K562 (cell line): ENCODE results near the gene EIF4E1B. TPM values are rescaled to one million over a fixed set of nuclear protein-coding genes. Genes with fewer than 3 reads are reported as not detected.

Experiments used
- ATAC-seq: fragments of 200-7000 bp; cut with Tn5 transposase; 3 replicates; pipeline ENCODE4 v1.9.1; 2020; ENCODE audit warnings: moderate library complexity
- BruUV-seq: library from RNA; stranded (reverse); fragments of 400-500 nt; replicated peaks from 2 replicates; lab custom pipeline; 2021; lab: Mats Ljungman, UMichigan
- CTCF ChIA-PET: fragments of 300-600 bp; formaldehyde crosslinking; extraction: SDS; loops from one replicate; lab custom pipeline; 2021; ENCODE audit warnings: low intra/inter-chr PET ratio; lab: Yijun Ruan, JAX
- POLR2A ChIA-PET: fragments of 300-600, 350-650 bp; sonication (Branson Sonifier 250); formaldehyde crosslinking; extraction: SDS; loops from one replicate; lab custom pipeline; 2021; ENCODE audit warnings: antibody characterized with exemption, inconsistent platforms; lab: Yijun Ruan, JAX
- DNase-seq, 4 experiments: peaks; one replicate each; pipeline versions ENCODE4 v3.0.0 to v3.0.0-alpha.2; 2011 to 2018; ENCODE audit warnings: low spot score in 3 of 4, mixed read lengths in 3 of 4; ENCODE audit errors: extremely low read depth in 1 of 4
- FAIRE-seq: peaks from 2 replicates; lab custom pipeline; 2011; peaks lifted over from hg19 to GRCh38; lab: Jason Lieb, UNC
- H2AFZ ChIP-seq: 2 replicates; pipeline ENCODE4 v1.6.0; 2011; ENCODE audit warnings: low read depth, low read length, control low read depth, inconsistent platforms
- H3K27ac ChIP-seq: fragments of 200-600 bp; 3 replicates; pipeline ENCODE4 v1.8.0; 2011; ENCODE audit warnings: low read depth, mild to moderate bottlenecking, control low read depth, inconsistent platforms, low read length, moderate library complexity, mixed read lengths; ENCODE audit errors: extremely low read depth
- H3K27me3 ChIP-seq, 2 experiments: fragments of 300-600 bp in 1 of 2; 2 replicates in 1 of 2; 3 replicates in 1 of 2; pipeline versions ENCODE4 v1.6.0 to v1.8.0; 2011; ENCODE audit warnings: inconsistent platforms in 2 of 2, low read length in 2 of 2, mild to moderate bottlenecking in 1 of 2, mixed read lengths in 1 of 2, moderate library complexity in 1 of 2; ENCODE audit not compliant: control insufficient read depth in 2 of 2, insufficient read depth in 2 of 2
- H3K36me3 ChIP-seq: fragments of 300-600 bp; 3 replicates; pipeline ENCODE4 v1.8.0; 2011; ENCODE audit warnings: mild to moderate bottlenecking, low read length, inconsistent platforms; ENCODE audit not compliant: control insufficient read depth, insufficient read depth
- H3K4me1 ChIP-seq, 2 experiments: fragments of 200-600 bp in 1 of 2; replicated peaks in 1 of 2; 2 replicates in 1 of 2; 3 replicates in 1 of 2; pipeline versions ENCODE4 v1.5.1 to v1.8.0; 2011; ENCODE audit warnings: inconsistent platforms in 2 of 2, low read length in 2 of 2, mild to moderate bottlenecking in 1 of 2, mixed read lengths in 1 of 2, moderate library complexity in 1 of 2; ENCODE audit not compliant: control insufficient read depth in 2 of 2, insufficient read depth in 2 of 2
- H3K4me2 ChIP-seq: 2 replicates; pipeline ENCODE4 v1.6.1; 2011; ENCODE audit warnings: low read length, control low read depth, inconsistent platforms, mixed read lengths; ENCODE audit not compliant: insufficient read depth
- H3K4me3 ChIP-seq: fragments of 200-600 bp; sonication (generic), shearing (Covaris generic); 2 replicates; pipeline ENCODE4 v1.5.1; 2016; ENCODE audit warnings: control low read depth, inconsistent platforms
- H3K79me2 ChIP-seq: fragments of 200-600 bp; 3 replicates; pipeline ENCODE4 v1.8.0; 2011; ENCODE audit warnings: low read length, inconsistent platforms; ENCODE audit not compliant: control insufficient read depth, insufficient read depth
- H3K9ac ChIP-seq, 2 experiments: 2 replicates each; pipeline versions ENCODE4 v1.6.0 to v1.6.1; 2011; ENCODE audit warnings: low read depth in 2 of 2, low read length in 2 of 2, control low read depth in 1 of 2, inconsistent platforms in 1 of 2, mild to moderate bottlenecking in 1 of 2, mixed read lengths in 1 of 2; ENCODE audit not compliant: insufficient read depth in 1 of 2
- H3K9me1 ChIP-seq: one replicate; pipeline ENCODE4 v1.6.0; 2011; ENCODE audit warnings: inconsistent platforms, mild to moderate bottlenecking, low read length, moderate library complexity; ENCODE audit not compliant: control insufficient read depth, insufficient read depth
- H3K9me3 ChIP-seq: replicated peaks from 2 replicates; pipeline ENCODE4 v1.5.1; 2011; ENCODE audit warnings: low read depth, low read length, inconsistent platforms; ENCODE audit not compliant: control insufficient read depth, insufficient read depth
- H4K20me1 ChIP-seq: replicated peaks from 2 replicates; pipeline ENCODE4 v1.6.1; 2011; ENCODE audit warnings: low read length, inconsistent platforms, mixed read lengths; ENCODE audit not compliant: control insufficient read depth, insufficient read depth
- CREB3 ChIP-seq: fragments of 450-650 bp; conservative IDR thresholded peaks from 2 replicates; pipeline ENCODE4 v1.6.1; 2016; ENCODE audit warnings: missing genetic modification characterization, low read depth, mild to moderate bottlenecking, missing compliant biosample characterization, moderate library complexity
- E2F1 ChIP-seq: sonication (generic); formaldehyde crosslinking; IDR thresholded peaks from 2 replicates; pipeline ENCODE4 v1.8.1; 2023; ENCODE audit warnings: mild to moderate bottlenecking, missing genetic modification reagents, moderate library complexity
- HOMEZ ChIP-seq: fragments of 250-450 bp; sonication (Bioruptor Pico); IDR thresholded peaks from 2 replicates; pipeline ENCODE4 v1.4.0; 2020; ENCODE audit warnings: mild to moderate bottlenecking, moderate library complexity
- HOXB6 ChIP-seq: fragments of 250-450 bp; sonication (Bioruptor Pico); IDR thresholded peaks from 2 replicates; pipeline ENCODE4 v1.5.1; 2022; ENCODE audit warnings: mild to moderate bottlenecking, borderline replicate concordance
- RAD21 ChIP-seq, 2 experiments: fragments of 250-450 bp in 1 of 2; fragments of 450-650 bp in 1 of 2; sonication (Bioruptor Pico) in 1 of 2; formaldehyde crosslinking in 1 of 2; IDR thresholded peaks in 1 of 2; conservative IDR thresholded peaks in 1 of 2; 2 replicates each; pipeline versions ENCODE4 v1.4.0 to v1.8.0; 2020 to 2022; ENCODE audit warnings: mild to moderate bottlenecking in 2 of 2, moderate library complexity in 1 of 2
- ZBTB9 ChIP-seq: fragments of 450-650 bp; formaldehyde crosslinking; IDR thresholded peaks from 2 replicates; pipeline ENCODE4 v1.4.0; 2020; ENCODE audit warnings: mild to moderate bottlenecking, moderate library complexity
- WGBS: fragments of 100-300 bp; shearing (Covaris generic); methylation state at CpG from one replicate; pipeline ENCODE4 v1.1.6; 2016; ENCODE audit warnings: low coverage, mixed read lengths; ENCODE audit not compliant: insufficient coverage; ENCODE audit errors: missing lambda C conversion rate; 5-methylcytosine and 5-hydroxymethylcytosine counted together
- in situ Hi-C: fragments of 300-500 bp; cut with MboI; formaldehyde crosslinking; loops from 4 replicates; pipeline ENCODE4 v1.15.0; 2018; ENCODE audit warnings: inconsistent platforms, mixed read lengths
- intact Hi-C: fragments of 100-400 bp; cut with micrococcal nuclease; formaldehyde crosslinking; loops from 2 replicates; pipeline ENCODE4 v1.14.2; 2022
- polyA plus RNA-seq, 8 experiments: library from polyadenylated mRNA; depleted of rRNA in 4 of 8; stranded (reverse) in 5 of 8; unstranded in 3 of 8; fragments of >200 nt; fragmentation: Nextera tagmentation in 2 of 8; fragmentation: Illumina TruSeq in 1 of 8; extraction: Ambion mirVana in 2 of 8; extraction: Trizol in 1 of 8; gene quantifications; 2 replicates each; pipeline versions ENCODE4 v1.2.1 to v1.2.3, GENCODE V29; 2011 to 2014; ENCODE audit warnings: inconsistent platforms in 1 of 8, missing spikeins in 1 of 8
- total RNA-seq, 7 experiments: library from RNA; depleted of rRNA in 6 of 7; stranded (reverse); fragments of >200 nt in 6 of 7; fragmentation: Illumina TruSeq in 2 of 7; extraction: Trizol in 2 of 7; gene quantifications; 2 replicates each; pipeline versions ENCODE4 v1.2.1 to v1.2.3, GENCODE V29; 2011 to 2021; ENCODE audit warnings: low replicate concordance in 1 of 7

Gene EIF4E1B
- total and polyA plus RNA-seq, 9 of the 15 experiments (the other 6 are each of a cell fraction or from before 2014, with no cell fraction given): not detected

- WGBS: 12% methylated on average over 10 of the region's 10 CpGs
- peaks cover 13% of the 10 kb centered on the region; the same call in 1 of the 2 replicates for H4K20me1 ChIP-seq
- intact Hi-C loops: loop anchor here (10.0 kb wide), 1 partner anchor 141 kb away; no protein-coding TSS in a partner anchor
- H2AFZ ChIP-seq: no peak overlapping the region
- DNase-seq: no peak
- ChIA-PET POLR2A (interaction anchor here (1.4 kb wide), 1 partner anchor 13 kb away, joined by 4 read pairs; no protein-coding TSS in a partner anchor), CTCF (no interaction called here)
- no peak for ATAC-seq
- H3K4me2 ChIP-seq: no peak overlapping the region
- H3K9ac ChIP-seq: no peak overlapping the region
- H3K27me3 ChIP-seq: peaks cover 26 to 62% of the 10 kb centered on the region in 2 experiments
- in situ Hi-C loops: loop anchor here (5.0 to 10.0 kb wide), 2 partner anchors 291 to 449 kb away; no protein-coding TSS in a partner anchor
- BruUV-seq: no TSS peak
- no peaks in the 10 kb centered on the region for H3K36me3 ChIP-seq
- H3K79me2 ChIP-seq: no peaks in the 10 kb centered on the region
- H3K27ac ChIP-seq: no peak overlapping the region
- no peak for FAIRE-seq
- peaks cover 0 to 16% of the 10 kb centered on the region in 2 experiments; a peak in 2 of 5 replicates for H3K4me1 ChIP-seq
- H3K9me1 ChIP-seq: no peaks in the 10 kb centered on the region
- H3K9me3 ChIP-seq: no peaks in the 10 kb centered on the region; the same call in 1 of the 2 replicates
- TF ChIP-seq ZBTB9 (CRISPR knock-in tag) (no peak), CREB3 (tag) (no peak), HOXB6 (CRISPR knock-in tag) (no peak), HOMEZ (CRISPR knock-in tag) (no peak), E2F1 (no peak), RAD21 (CRISPR knock-in tag; conservative IDR thresholded peaks at IDR 0.05 in 1 of 2, IDR thresholded peaks at IDR 0.05 in 1 of 2) (no peak)
- no peak overlapping the region for H3K4me3 ChIP-seq
These were observed 33.1 kb downstream of the EIF4E1B start for GRCh38 chr5:176663566-176663965.
